AG04449 (cell line): Measurements from ENCODE around the gene PHF3.

Experiments
- CTCF ChIA-PET: fragments of 350-600 bp; formaldehyde crosslinking; extraction: SDS; loops from one replicate; lab custom pipeline; 2021; ENCODE audit warnings: antibody characterized with exemption; lab: Yijun Ruan, JAX
- POLR2A ChIA-PET: fragments of 400-600, 350-600 bp; formaldehyde crosslinking; extraction: SDS; loops from one replicate; lab custom pipeline; 2020; ENCODE audit warnings: antibody characterized with exemption, inconsistent platforms; lab: Yijun Ruan, JAX
- DNase-seq: peaks from one replicate; pipeline ENCODE4 v3.0.0-alpha.2; 2010; ENCODE audit warnings: low read depth, low spot score
- H3K4me3 ChIP-seq: 2 replicates; pipeline ENCODE4 v1.5.1; 2011; ENCODE audit warnings: low read depth, mild to moderate bottlenecking, control low read depth, low read length
- CTCF ChIP-seq: IDR thresholded peaks from one replicate; pipeline ENCODE4 v1.5.1; 2011; ENCODE audit warnings: mild to moderate bottlenecking, moderate library complexity, low read length, control low read depth, inconsistent platforms; ENCODE audit not compliant: insufficient read depth; ENCODE audit errors: missing control alignments

PHF3 gene

GRCh38 chr6:63640062-63640461 is 4.5 kb downstream of the PHF3 start:
- peak; percentile 16 for DNase-seq
- POLR2A ChIA-PET: no interaction called here
- H3K4me3 ChIP-seq: no peak overlapping the region

GRCh38 chr6:63643862-63644261 is 8.3 kb downstream of the PHF3 start:
- CTCF ChIA-PET: interaction anchor here (2.1 kb wide), 1 partner anchor 46 kb away, joined by 6 read pairs; no protein-coding TSS in a partner anchor
- no peak for DNase-seq
- POLR2A ChIA-PET: no interaction called here
- TF ChIP-seq CTCF: no peak
- no peak overlapping the region for H3K4me3 ChIP-seq

More at GRCh38 chr6:63640062-63640461, 4.5 kb downstream of the PHF3 start:
- CTCF ChIA-PET: interaction anchor here (1.5 kb wide), 1 partner anchor 42 kb away, joined by 3 read pairs; no protein-coding TSS in a partner anchor
- no peak for TF ChIP-seq CTCF

- ChIA-PET POLR2A (no interaction called here), CTCF (no interaction called here)
- H3K4me3 ChIP-seq: no peak overlapping the region
- no peak for TF ChIP-seq CTCF
- DNase-seq: no peak
These were observed 9.2 kb downstream of the PHF3 start for GRCh38 chr6:63644668-63645326.

GRCh38 chr6:63649269-63649668 is 13.7 kb downstream of the PHF3 start:
- ChIA-PET CTCF (interaction anchor here (1.1 kb wide), 1 partner anchor 13 kb away, joined by 4 read pairs; no protein-coding TSS in a partner anchor), POLR2A (no interaction called here)
- no peak overlapping the region for H3K4me3 ChIP-seq
- no peak for TF ChIP-seq CTCF
- no peak for DNase-seq

GRCh38 chr6:63649847-63650265 is 14.3 kb downstream of the PHF3 start:
- ChIA-PET POLR2A (no interaction called here), CTCF (interaction anchor here (1.1 kb wide), 1 partner anchor 13 kb away, joined by 4 read pairs; no protein-coding TSS in a partner anchor)
- TF ChIP-seq CTCF: no peak
- no peak for DNase-seq
- no peak overlapping the region for H3K4me3 ChIP-seq

- no peak overlapping the region for H3K4me3 ChIP-seq
- POLR2A ChIA-PET: no interaction called here
- CTCF ChIA-PET: no interaction called here
- DNase-seq: no peak
- no peak for TF ChIP-seq CTCF
These were observed 17.4 kb downstream of the PHF3 start for GRCh38 chr6:63652980-63653379.
